Endothelial cell (in vitro differentiated cells): Measurements from ENCODE around the gene SEC24A. TPM values are rescaled to one million over a fixed set of nuclear protein-coding genes. Genes with fewer than 3 reads are reported as not detected.
"Not testable (repeated sequence)": the region's sequence is repeated elsewhere in the genome, so short reads cannot be mapped to it uniquely, and the experiment has no call there.

ENCODE experiments used
- DNase-seq: peaks from one replicate; pipeline ENCODE4 v3.0.0; 2021; ENCODE audit warnings: low spot score
- H3K27ac Mint-ChIP-seq: one replicate; pipeline ENCODE4 v1.8.0; 2021; ENCODE audit warnings: mixed read lengths, inconsistent platforms; ENCODE audit not compliant: unreplicated experiment
- H3K27me3 Mint-ChIP-seq: one replicate; pipeline ENCODE4 v1.8.0; 2021; ENCODE audit warnings: mild to moderate bottlenecking, moderate library complexity, mixed read lengths, inconsistent platforms; ENCODE audit not compliant: unreplicated experiment
- H3K36me3 Mint-ChIP-seq: one replicate; pipeline ENCODE4 v1.8.0; 2021; ENCODE audit warnings: mild to moderate bottlenecking, low read depth, mixed read lengths, inconsistent platforms; ENCODE audit not compliant: unreplicated experiment
- H3K4me1 Mint-ChIP-seq: one replicate; pipeline ENCODE4 v1.8.0; 2021; ENCODE audit warnings: mild to moderate bottlenecking, mixed read lengths, inconsistent platforms; ENCODE audit not compliant: unreplicated experiment
- H3K4me3 Mint-ChIP-seq: one replicate; pipeline ENCODE4 v1.8.0; 2021; ENCODE audit warnings: mild to moderate bottlenecking, mixed read lengths, inconsistent platforms; ENCODE audit not compliant: unreplicated experiment
- H3K9me3 Mint-ChIP-seq: one replicate; pipeline ENCODE4 v1.8.0; 2021; ENCODE audit warnings: mixed read lengths, inconsistent platforms; ENCODE audit not compliant: unreplicated experiment
- CTCF ChIP-seq: fragments of 200-600 bp; sonication (generic); IDR thresholded peaks from one replicate; pipeline ENCODE4 v1.5.0; 2021; ENCODE audit warnings: antibody characterized with exemption; ENCODE audit not compliant: unreplicated experiment
- total RNA-seq: library from RNA; stranded (reverse); fragmentation: NEBNext Ultra II Directional; extraction: Animal tissue kit (Norgen Biotek cat#: 25700); gene quantifications from one replicate; pipeline ENCODE4 v1.2.1, GENCODE V29; 2021; ENCODE audit not compliant: unreplicated experiment

SEC24A gene
- total RNA-seq, 1 donor from 2014 or later: 17.6 TPM

- Mint-ChIP-seq H3K4me3 (no peak overlapping the region), H3K36me3 (peaks cover 5% of the 10 kb centered on the region), H3K4me1 (peaks cover 3% of the 10 kb centered on the region), H3K27ac (no peak overlapping the region), H3K27me3 (no peaks in the 10 kb centered on the region), H3K9me3 (no peaks in the 10 kb centered on the region)
- DNase-seq: no peak
- no peak for TF ChIP-seq CTCF
These were observed 11.3 kb downstream of the SEC24A start for GRCh38 chr5:134659922-134660321.

- Mint-ChIP-seq H3K27ac (no peak overlapping the region), H3K27me3 (no peaks in the 10 kb centered on the region), H3K9me3 (no peaks in the 10 kb centered on the region), H3K4me3 (no peak overlapping the region), H3K4me1 (peaks cover 10% of the 10 kb centered on the region), H3K36me3 (peaks cover 5% of the 10 kb centered on the region)
- no peak for TF ChIP-seq CTCF
- DNase-seq: no peak
These were observed 14.4 kb downstream of the SEC24A start for GRCh38 chr5:134662971-134663370.

GRCh38 chr5:134664448-134664847, 15.9 kb downstream of the SEC24A start:
- DNase-seq: no peak
- no peak for TF ChIP-seq CTCF
- Mint-ChIP-seq H3K27me3 (no peaks in the 10 kb centered on the region), H3K4me1 (peaks cover 7% of the 10 kb centered on the region), H3K27ac (no peak overlapping the region), H3K36me3 (peaks cover 5% of the 10 kb centered on the region), H3K4me3 (no peak overlapping the region), H3K9me3 (no peaks in the 10 kb centered on the region)

- not testable (repeated sequence) for H3K4me3 Mint-ChIP-seq, H3K9me3 Mint-ChIP-seq, H3K27me3 Mint-ChIP-seq, DNase-seq, H3K36me3 Mint-ChIP-seq, H3K27ac Mint-ChIP-seq, H3K4me1 Mint-ChIP-seq
These were observed 25.0 kb downstream of the SEC24A start for GRCh38 chr5:134673546-134673945.

GRCh38 chr5:134677357-134677756, 28.8 kb downstream of the SEC24A start:
- not testable (repeated sequence) for H3K4me1 Mint-ChIP-seq, H3K27me3 Mint-ChIP-seq, H3K9me3 Mint-ChIP-seq, H3K36me3 Mint-ChIP-seq, H3K4me3 Mint-ChIP-seq, DNase-seq, H3K27ac Mint-ChIP-seq

- H3K36me3 Mint-ChIP-seq: peaks cover 26% of the 10 kb centered on the region
- not testable (repeated sequence) for H3K27me3 Mint-ChIP-seq, H3K4me1 Mint-ChIP-seq, H3K4me3 Mint-ChIP-seq, DNase-seq, H3K27ac Mint-ChIP-seq, H3K9me3 Mint-ChIP-seq
These were observed 41.6 kb downstream of the SEC24A start for GRCh38 chr5:134690144-134690543.

- no peak for TF ChIP-seq CTCF
- H3K36me3 Mint-ChIP-seq: peaks cover 22% of the 10 kb centered on the region
- H3K4me1 Mint-ChIP-seq: no peaks in the 10 kb centered on the region
- H3K4me3 Mint-ChIP-seq: no peak overlapping the region
- no peak for DNase-seq
- no peaks in the 10 kb centered on the region for H3K9me3 Mint-ChIP-seq
- H3K27ac Mint-ChIP-seq: no peak overlapping the region
- no peaks in the 10 kb centered on the region for H3K27me3 Mint-ChIP-seq
These were observed 44.1 kb downstream of the SEC24A start for GRCh38 chr5:134692722-134693121.
